LHCN-M2 (cell line): ENCODE data around the gene CTAG2. TPM values are rescaled to one million over a fixed set of nuclear protein-coding genes. Genes with fewer than 3 reads are reported as not detected.
A peak's percentile ranks its signal among the peaks of the same experiment; 100 is the strongest.
"Not testable (repeated sequence)": the region's sequence is repeated elsewhere in the genome, so short reads cannot be mapped to it uniquely, and the experiment has no call there.

Experiments used
- DNase-seq: peaks from one replicate; pipeline ENCODE4 v3.0.0-alpha.2; 2012; ENCODE audit warnings: low read depth
- total RNA-seq: library from RNA; depleted of rRNA; stranded (reverse); fragments of >200 nt; gene quantifications from 2 replicates; pipeline ENCODE4 v1.2.3, GENCODE V29; 2014

Gene CTAG2
- total RNA-seq, 1 experiment from 2014 or later, result not detected

GRCh38 chrX:154648931-154649330, 4.4 kb downstream of the CTAG2 start:
- DNase-seq, result no peak

GRCh38 chrX:154645745-154646378, 7.5 kb downstream of the CTAG2 start:
- not testable (repeated sequence) for DNase-seq

GRCh38 chrX:154643708-154644107, 9.7 kb downstream of the CTAG2 start:
- DNase-seq, result not testable (repeated sequence)

GRCh38 chrX:154641740-154642139, 11.6 kb downstream of the CTAG2 start:
- not testable (repeated sequence) for DNase-seq

- DNase-seq, result not testable (repeated sequence)
Measured at GRCh38 chrX:154633661-154634060, 19.7 kb downstream of the CTAG2 start.

- not testable (repeated sequence) for DNase-seq
Measured at GRCh38 chrX:154630949-154631348, 22.4 kb downstream of the CTAG2 start.

GRCh38 chrX:154628960-154629359, 24.4 kb downstream of the CTAG2 start:
- DNase-seq, result not testable (repeated sequence)

GRCh38 chrX:154620767-154621414, 32.5 kb downstream of the CTAG2 start:
- DNase-seq, result not testable (repeated sequence)

- DNase-seq, result not testable (repeated sequence)
Measured at GRCh38 chrX:154619182-154619581, 34.2 kb downstream of the CTAG2 start, which contains the start of gene CTAG1B. Gene CTAG1B (minus strand): TSS chrX:154619282. CDS start chrX:154619218, 64 bp downstream.

- not testable (repeated sequence) for DNase-seq
Measured at GRCh38 chrX:154613586-154613985, 39.8 kb downstream of the CTAG2 start.

GRCh38 chrX:154611146-154611545, 42.2 kb downstream of the CTAG2 start:
- DNase-seq, result not testable (repeated sequence)

- DNase-seq, result not testable (repeated sequence)
Measured at GRCh38 chrX:154608823-154609222, 44.6 kb downstream of the CTAG2 start.

GRCh38 chrX:154607976-154608375, 45.4 kb downstream of the CTAG2 start:
- not testable (repeated sequence) for DNase-seq

GRCh38 chrX:154607370-154607769, 46.0 kb downstream of the CTAG2 start:
- no peak for DNase-seq

GRCh38 chrX:154605566-154605965, 47.8 kb downstream of the CTAG2 start:
- DNase-seq, result no peak

GRCh38 chrX:154603438-154604430, 49.6 kb downstream of the CTAG2 start:
- DNase-seq, result peak; percentile 90

GRCh38 chrX:154602766-154603437, 50.5 kb downstream of the CTAG2 start:
- DNase-seq, result no peak

- no peak for DNase-seq
Measured at GRCh38 chrX:154602226-154602625, 51.2 kb downstream of the CTAG2 start.
